Adrenal gland (tissue), 12 donors: ENCODE results near the gene SMIM1. TPM values are rescaled to one million over a fixed set of nuclear protein-coding genes. Genes with fewer than 3 reads are reported as not detected.

Experiments
- DNase-seq, 7 donors: peaks; one replicate each; pipeline ENCODE4 v3.0.0-alpha.2; 2019 to 2020
- H3K27ac ChIP-seq, 5 donors: fragments of 200-600 bp; sonication (generic) in 4 of 5; 1 replicate in 3 of 5; 2 replicates in 2 of 5; pipeline versions ENCODE4 v1.5.1 to v1.8.0; 2016 to 2020; ENCODE audit warnings: mild to moderate bottlenecking in 1 of 5
- H3K27me3 ChIP-seq: fragments of 200-600 bp; 2 replicates; pipeline ENCODE4 v1.8.0; 2021
- H3K36me3 ChIP-seq, 2 donors: fragments of 200-600 bp; replicated peaks in 1 of 2; 1 replicate in 1 of 2; 2 replicates in 1 of 2; pipeline versions ENCODE4 v1.5.1 to v1.8.0; 2018 to 2022
- H3K4me1 ChIP-seq, 2 donors: fragments of 200-600 bp; replicated peaks in 1 of 2; 1 replicate in 1 of 2; 2 replicates in 1 of 2; pipeline versions ENCODE4 v1.5.1 to v1.8.0; 2018 to 2021
- H3K4me3 ChIP-seq, 4 donors: fragments of 200-600 bp; sonication (generic) in 3 of 4; one replicate each; pipeline ENCODE4 v1.5.1; 2016 to 2018
- H3K9me3 ChIP-seq, 3 donors: fragments of 200-600 bp; sonication (generic) in 1 of 3; replicated peaks in 1 of 3; 1 replicate in 2 of 3; 2 replicates in 1 of 3; pipeline versions ENCODE4 v1.5.1 to v1.8.0; 2016 to 2021
- POLR2A ChIP-seq, 2 donors: fragments of 450-650 bp; IDR thresholded peaks; one replicate each; pipeline ENCODE4 v1.6.1; 2017; ENCODE audit warnings: antibody characterized with exemption in 2 of 2, mild to moderate bottlenecking in 2 of 2, moderate library complexity in 1 of 2
- WGBS, 4 donors: extraction: QIAGEN DNeasy Blood & Tissue Kit in 2 of 4; methylation state at CpG; one replicate each; pipeline versions ENCODE4 v1.1.5 to v1.1.7; 2013 to 2017; 5-methylcytosine and 5-hydroxymethylcytosine counted together
- intact Hi-C, 2 donors: fragments of 100-400 bp; cut with DNase I; formaldehyde crosslinking; loops; one replicate each; pipeline versions ENCODE4 v1.14.1 to v1.15.0; 2022 to 2023
- polyA plus RNA-seq, 3 donors: library from polyadenylated mRNA; stranded (reverse); fragments of 200-250 nt in 2 of 3; fragments of 350-450 nt in 1 of 3; fragmentation: Illumina TruSeq in 1 of 3; extraction: RNeasy Lipid Tissue Mini Kit (QIAGEN cat#74804) in 1 of 3; gene quantifications; one replicate each; pipeline ENCODE4 v1.2.3, GENCODE V29; 2013 to 2014
- total RNA-seq, 9 donors: library from RNA; depleted of rRNA in 4 of 9; stranded (reverse); fragments of >200 nt in 4 of 9; fragments of 120-200 nt in 1 of 9; fragmentation: NEBNext Ultra II Directional in 1 of 9; extraction: Animal tissue kit (Norgen Biotek cat#: 25700) in 1 of 9; gene quantifications; one replicate each; pipeline versions ENCODE4 v1.1.0 to v1.2.4, GENCODE V29; 2013 to 2023
- TF ChIP-seq, protein P1 (sequence below), 6 experiments: fragments of 450-650 bp in 4 of 6; fragments of 200-600 bp in 2 of 6; sonication (generic) in 1 of 6; IDR thresholded peaks; 1 replicate in 5 of 6; 2 replicates in 1 of 6; pipeline versions ENCODE4 v1.5.1 to v1.8.0; 2016 to 2021; ENCODE audit warnings: antibody characterized with exemption in 6 of 6, mild to moderate bottlenecking in 2 of 6, moderate library complexity in 1 of 6
- donor health status: healthy with polysubstance abuse.
- donor health status: Bipolar disorder and iron deficiency.
- donor health status: DM: yes; HTN: yes; CAD: no.
- donor health status: DM: no; HTN: no; CAD: no.
- donor health status: DM: no; HTN: no; CAD: no.
- donor health status: DM: yes; HTN: yes; CAD: no.

The SMIM1 gene
- total and polyA plus RNA-seq, 12 donors, result 0.35 to 22.0 (median 7.0) TPM; not detected in 2

DNA sequence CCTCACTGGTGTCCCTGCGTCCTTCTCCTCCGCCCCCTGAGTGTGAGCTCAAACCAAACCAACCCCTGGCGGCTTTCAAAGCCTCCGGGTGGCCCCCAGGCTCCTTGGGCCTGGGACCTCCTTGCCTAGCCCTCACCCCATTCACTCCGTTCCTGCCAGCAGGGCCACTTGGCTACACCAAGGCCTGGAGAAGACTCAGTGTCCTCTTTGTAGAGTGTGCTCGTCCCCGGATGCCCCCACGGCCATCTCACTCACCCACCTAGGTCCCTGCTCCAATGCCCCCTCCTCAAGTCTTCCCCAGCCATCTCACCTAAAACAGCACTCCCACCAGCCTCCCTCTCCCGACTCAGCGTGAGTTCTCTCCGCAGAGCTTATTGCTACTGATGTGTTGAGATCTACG, 27.5 kb upstream of the SMIM1 start:
- Histone ChIP-seq H3K27ac (no peak overlapping the region), H3K4me1 (peaks cover 7 to 20% of the 10 kb centered on the region in 2 donors), H3K9me3 (no peaks in the 10 kb centered on the region), H3K4me3 (no peak overlapping the region), H3K36me3 (peaks cover 0 to 12% of the 10 kb centered on the region in 2 donors), H3K27me3 (no peaks in the 10 kb centered on the region)
- 93 to 98% (median 94%) methylated on average over 10 to 12 of the region's 12 CpGs for whole genome bisulfite sequencing, 4 donors
- intact Hi-C loops, result loop anchor here in 1 of 2 donors (10.0 kb wide), 1 partner anchor 50 kb away; the partner anchor contains the start of gene LRRC47
- TF ChIP-seq, protein P1, sequence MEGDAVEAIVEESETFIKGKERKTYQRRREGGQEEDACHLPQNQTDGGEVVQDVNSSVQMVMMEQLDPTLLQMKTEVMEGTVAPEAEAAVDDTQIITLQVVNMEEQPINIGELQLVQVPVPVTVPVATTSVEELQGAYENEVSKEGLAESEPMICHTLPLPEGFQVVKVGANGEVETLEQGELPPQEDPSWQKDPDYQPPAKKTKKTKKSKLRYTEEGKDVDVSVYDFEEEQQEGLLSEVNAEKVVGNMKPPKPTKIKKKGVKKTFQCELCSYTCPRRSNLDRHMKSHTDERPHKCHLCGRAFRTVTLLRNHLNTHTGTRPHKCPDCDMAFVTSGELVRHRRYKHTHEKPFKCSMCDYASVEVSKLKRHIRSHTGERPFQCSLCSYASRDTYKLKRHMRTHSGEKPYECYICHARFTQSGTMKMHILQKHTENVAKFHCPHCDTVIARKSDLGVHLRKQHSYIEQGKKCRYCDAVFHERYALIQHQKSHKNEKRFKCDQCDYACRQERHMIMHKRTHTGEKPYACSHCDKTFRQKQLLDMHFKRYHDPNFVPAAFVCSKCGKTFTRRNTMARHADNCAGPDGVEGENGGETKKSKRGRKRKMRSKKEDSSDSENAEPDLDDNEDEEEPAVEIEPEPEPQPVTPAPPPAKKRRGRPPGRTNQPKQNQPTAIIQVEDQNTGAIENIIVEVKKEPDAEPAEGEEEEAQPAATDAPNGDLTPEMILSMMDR (IDR thresholded peaks at IDR 0.05), result no peak
- no peak for TF ChIP-seq POLR2A (IDR thresholded peaks at IDR 0.05)
- DNase-seq, result no peak

DNA sequence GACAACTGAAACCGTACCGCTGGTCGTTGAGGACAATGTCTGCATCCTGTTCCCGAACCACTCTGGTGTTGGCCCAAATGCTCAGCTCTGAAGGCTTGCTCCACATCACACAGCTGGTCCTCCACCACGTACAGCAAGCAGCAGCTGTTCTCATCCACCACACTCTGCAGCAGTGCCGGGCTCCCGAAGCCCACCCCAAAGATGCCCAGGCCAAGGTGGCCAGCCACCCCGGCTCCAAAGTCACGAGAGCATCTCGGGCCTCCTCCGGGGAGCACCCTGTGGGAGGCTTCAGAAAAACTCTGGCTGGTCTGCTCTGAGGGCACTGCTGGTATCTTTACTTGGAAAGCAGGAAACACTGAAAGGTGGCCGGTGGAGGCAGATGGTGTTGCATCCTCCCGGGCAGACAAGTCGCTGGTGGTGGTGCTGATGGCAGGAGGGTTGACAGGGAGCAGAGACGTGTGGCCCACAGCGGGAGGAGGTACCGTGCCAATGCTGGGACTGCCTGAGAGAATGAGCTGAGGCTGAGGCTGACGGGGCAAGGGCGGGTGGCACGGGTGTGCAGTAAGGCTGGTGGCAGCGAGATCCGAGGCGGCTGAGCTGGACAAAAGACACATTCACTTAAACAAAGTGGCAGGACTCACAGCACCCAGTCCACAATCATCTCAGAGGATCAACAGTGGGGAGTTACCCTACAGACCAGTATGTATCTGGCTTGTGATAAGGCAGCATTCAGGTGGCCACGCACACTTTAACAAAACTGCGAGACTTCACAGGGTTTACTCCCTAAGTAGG, 26.8 kb upstream of the SMIM1 start:
- no peaks in the 10 kb centered on the region for H3K27me3 ChIP-seq
- H3K4me1 ChIP-seq, result peaks cover 7 to 20% of the 10 kb centered on the region in 2 donors
- H3K9me3 ChIP-seq, result no peaks in the 10 kb centered on the region
- H3K4me3 ChIP-seq, result peak overlapping the region in 1 of 4 donors; percentile 89
- no peak for DNase-seq
- no peak for TF ChIP-seq POLR2A (IDR thresholded peaks at IDR 0.05)
- H3K36me3 ChIP-seq, result peaks cover 0 to 12% of the 10 kb centered on the region in 2 donors
- intact Hi-C loops, result loop anchor here in 1 of 2 donors (10.0 kb wide), 1 partner anchor 49 kb away; the partner anchor contains the start of gene LRRC47
- 84 to 89% (median 88%) methylated on average over 18 to 25 of the region's 25 CpGs for WGBS, 4 donors
- H3K27ac ChIP-seq, result peak overlapping the region in 1 of 5 donors; percentile 68

DNA sequence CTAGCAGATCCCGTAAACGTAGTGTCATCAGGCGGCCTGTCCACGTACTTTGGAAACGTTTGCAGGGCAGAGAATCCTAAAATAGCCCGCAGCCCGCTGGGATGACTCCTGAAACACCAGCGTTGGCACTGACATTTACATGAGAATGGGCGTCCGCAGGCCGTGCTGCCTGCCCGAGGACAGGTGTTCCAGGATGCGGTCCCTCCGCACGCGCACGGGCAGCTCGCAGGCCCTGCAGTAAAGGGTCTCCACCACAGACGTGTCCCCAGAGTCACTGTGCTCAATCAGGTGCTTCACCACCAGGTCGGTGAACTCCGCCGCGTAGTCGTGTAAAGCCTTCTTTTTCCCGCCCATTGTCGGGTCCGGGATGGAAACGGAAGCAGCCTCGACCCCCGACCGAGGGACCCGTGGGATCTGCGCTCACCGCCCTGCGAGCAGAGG, 26.1 kb upstream of the SMIM1 start:
- peak overlapping the region in 3 of 5 donors; percentile 28 to 68 (median 67) for H3K27ac ChIP-seq
- WGBS, 4 donors, result 23 to 34% (median 26%) methylated on average over 15 to 35 of the region's 35 CpGs
- peak overlapping the region in 2 of 4 donors; percentile 44 to 89 for H3K4me3 ChIP-seq
- TF ChIP-seq, protein P1 (IDR thresholded peaks at IDR 0.05), result no peak
- H3K27me3 ChIP-seq, result no peaks in the 10 kb centered on the region
- H3K9me3 ChIP-seq, result no peaks in the 10 kb centered on the region
- H3K36me3 ChIP-seq, result peaks cover 0 to 12% of the 10 kb centered on the region in 2 donors
- DNase-seq, result peak in 2 of 7 donors; percentile 35 to 48
- intact Hi-C loops, result loop anchor here in 1 of 2 donors (10.0 kb wide), 1 partner anchor 48 kb away; the partner anchor contains the start of gene LRRC47
- H3K4me1 ChIP-seq, result peaks cover 7 to 20% of the 10 kb centered on the region in 2 donors

DNA sequence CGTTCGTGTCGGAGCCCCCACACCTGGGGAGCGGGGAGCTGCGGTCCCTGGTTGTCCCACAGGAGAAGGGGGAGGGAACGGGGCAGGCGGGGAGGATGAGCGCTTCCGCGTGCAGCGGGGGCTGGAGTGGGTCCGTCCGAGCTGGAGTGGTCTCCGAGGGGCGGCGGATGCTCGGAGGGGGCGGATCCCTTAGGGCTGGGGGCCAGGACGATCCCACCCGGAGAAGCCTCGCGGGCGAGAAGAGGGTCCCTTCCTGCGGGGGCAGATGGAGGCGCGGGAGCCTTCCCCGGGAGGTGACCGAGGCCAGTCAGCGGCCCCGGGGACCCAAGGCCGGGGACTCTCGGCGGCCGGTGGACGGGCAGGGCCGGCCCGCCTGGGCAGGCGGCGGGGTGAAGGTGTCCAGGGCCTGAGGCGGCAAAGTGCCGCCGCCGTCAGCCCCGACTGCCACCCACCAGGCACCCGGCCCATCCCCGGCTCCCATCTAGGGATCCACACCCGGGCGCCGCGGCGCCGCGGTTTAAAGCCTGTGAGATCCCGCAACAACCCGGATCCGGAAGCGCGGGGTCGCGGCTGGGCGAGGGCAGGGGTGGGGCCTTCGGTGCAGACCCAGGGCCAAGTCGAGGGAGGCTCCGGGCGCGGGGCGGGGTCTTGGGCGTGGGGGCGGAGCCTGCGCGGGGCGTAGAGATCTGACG, 25.6 kb upstream of the SMIM1 start:
- peak overlapping the region; percentile 44 to 89 (median 68) for H3K4me3 ChIP-seq
- peak; percentile 80 to 92 (median 87) for DNase-seq
- H3K4me1 ChIP-seq, result peaks cover 7 to 20% of the 10 kb centered on the region in 2 donors
- H3K27ac ChIP-seq, result peak overlapping the region in 3 of 5 donors; percentile 28 to 68 (median 67)
- H3K27me3 ChIP-seq, result no peaks in the 10 kb centered on the region
- WGBS, 4 donors, result 0 to 3% (median 1%) methylated on average over 10 to 73 of the region's 73 CpGs
- TF ChIP-seq, protein P1 (IDR thresholded peaks at IDR 0.05), result no peak
- peak in 1 of 2 donors; percentile 53 for TF ChIP-seq POLR2A (IDR thresholded peaks at IDR 0.05)
- intact Hi-C loops, result loop anchor here in 1 of 2 donors (10.0 kb wide), 1 partner anchor 48 kb away; the partner anchor contains the start of gene LRRC47
- peaks cover 0 to 9% of the 10 kb centered on the region in 2 donors for H3K36me3 ChIP-seq
- H3K9me3 ChIP-seq, result no peaks in the 10 kb centered on the region
